GM12873 (cell line): Measurements from ENCODE around the gene CRY2.

ENCODE experiments used
- TF ChIP-seq, protein P1 (sequence below): IDR thresholded peaks from 2 replicates; pipeline ENCODE4 v1.5.1; 2012; ENCODE audit warnings: low read depth, mild to moderate bottlenecking, moderate library complexity, low read length, control low read depth; ENCODE audit not compliant: insufficient read depth; ENCODE audit errors: missing control alignments

CRY2 gene

GRCh38 chr11:45877845-45878244, 30.6 kb downstream of the CRY2 start:
- TF ChIP-seq, protein P1, sequence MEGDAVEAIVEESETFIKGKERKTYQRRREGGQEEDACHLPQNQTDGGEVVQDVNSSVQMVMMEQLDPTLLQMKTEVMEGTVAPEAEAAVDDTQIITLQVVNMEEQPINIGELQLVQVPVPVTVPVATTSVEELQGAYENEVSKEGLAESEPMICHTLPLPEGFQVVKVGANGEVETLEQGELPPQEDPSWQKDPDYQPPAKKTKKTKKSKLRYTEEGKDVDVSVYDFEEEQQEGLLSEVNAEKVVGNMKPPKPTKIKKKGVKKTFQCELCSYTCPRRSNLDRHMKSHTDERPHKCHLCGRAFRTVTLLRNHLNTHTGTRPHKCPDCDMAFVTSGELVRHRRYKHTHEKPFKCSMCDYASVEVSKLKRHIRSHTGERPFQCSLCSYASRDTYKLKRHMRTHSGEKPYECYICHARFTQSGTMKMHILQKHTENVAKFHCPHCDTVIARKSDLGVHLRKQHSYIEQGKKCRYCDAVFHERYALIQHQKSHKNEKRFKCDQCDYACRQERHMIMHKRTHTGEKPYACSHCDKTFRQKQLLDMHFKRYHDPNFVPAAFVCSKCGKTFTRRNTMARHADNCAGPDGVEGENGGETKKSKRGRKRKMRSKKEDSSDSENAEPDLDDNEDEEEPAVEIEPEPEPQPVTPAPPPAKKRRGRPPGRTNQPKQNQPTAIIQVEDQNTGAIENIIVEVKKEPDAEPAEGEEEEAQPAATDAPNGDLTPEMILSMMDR = no peak

GRCh38 chr11:45879803-45880686, 32.8 kb downstream of the CRY2 start:
- TF ChIP-seq, protein P1 = no peak

DNA sequence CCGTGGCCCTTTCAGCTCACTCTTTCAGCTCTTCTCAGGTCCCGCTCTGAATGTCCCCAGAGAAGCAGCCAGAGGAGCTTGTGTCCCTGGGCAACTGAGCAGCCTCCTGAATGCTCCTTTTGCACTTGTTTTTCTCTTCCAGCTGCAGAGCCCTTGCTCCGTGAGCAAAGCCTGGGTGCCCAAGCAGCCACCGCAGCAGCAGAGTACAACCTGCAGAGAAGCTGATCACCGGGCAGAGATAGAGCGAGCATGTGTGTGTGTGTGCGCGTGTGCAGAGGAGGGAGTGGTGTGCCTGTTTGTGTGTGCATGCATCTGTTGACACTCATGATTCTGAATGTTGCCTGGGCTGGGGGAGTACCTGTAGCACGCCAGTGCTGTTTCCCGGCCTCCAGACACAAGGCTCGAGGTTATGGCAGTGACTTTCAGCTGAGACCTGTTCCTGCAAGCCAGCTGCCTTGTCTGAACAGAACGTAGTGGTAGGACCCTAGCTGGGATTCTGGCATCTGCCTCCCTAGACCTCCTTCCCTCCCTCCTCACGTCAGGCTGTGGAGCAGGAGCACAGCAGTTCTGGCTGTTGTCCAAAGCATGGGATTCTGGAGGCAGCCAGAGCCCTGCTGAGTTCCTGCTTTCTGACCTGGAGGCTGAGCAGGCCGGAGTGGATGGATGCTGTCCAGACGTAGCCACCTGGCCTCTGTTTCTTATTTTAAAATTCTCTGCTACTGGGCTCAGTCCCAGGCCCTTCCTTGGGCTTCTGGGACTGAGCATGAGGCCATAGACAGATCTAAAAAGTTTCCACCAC, 33.7 kb downstream of the CRY2 start:
- TF ChIP-seq, protein P1 = no peak

GRCh38 chr11:45881708-45882368, 34.6 kb downstream of the CRY2 start:
- TF ChIP-seq, protein P1 = no peak

- TF ChIP-seq, protein P1 = no peak
Measured at GRCh38 chr11:45884596-45885185, 37.4 kb downstream of the CRY2 start.

DNA sequence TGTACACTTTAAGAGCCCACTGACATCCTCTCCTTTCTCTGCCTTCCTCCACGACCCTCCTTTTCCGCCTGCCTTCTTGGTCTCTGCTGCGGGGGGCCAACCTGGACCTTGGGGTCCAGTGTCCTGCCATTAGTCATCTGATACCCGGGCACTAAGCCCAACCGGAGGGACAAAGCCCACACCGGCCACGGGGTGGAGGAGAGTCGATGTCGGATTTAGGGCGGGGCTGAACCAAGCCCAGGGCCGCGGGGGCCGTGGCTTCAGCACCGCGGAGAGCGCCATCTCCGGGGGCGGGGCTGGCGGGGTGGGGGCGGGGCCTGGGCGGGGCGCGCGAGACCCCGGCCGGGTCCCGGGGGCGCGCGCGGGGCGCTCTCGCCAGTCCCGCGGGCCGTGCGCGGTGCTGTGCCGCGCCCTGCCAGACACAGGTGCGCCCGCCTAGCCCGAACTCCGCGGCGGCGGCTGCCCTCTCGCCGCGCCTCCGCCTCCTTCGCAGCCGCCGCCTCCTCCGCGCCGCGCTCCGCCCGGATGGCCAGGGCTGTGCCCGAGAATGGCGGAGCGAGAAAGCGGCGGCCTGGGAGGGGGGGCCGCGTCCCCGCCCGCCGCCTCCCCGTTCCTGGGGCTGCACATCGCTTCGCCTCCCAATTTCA, 38.1 kb downstream of the CRY2 start, which contains the start of gene MAPK8IP1:
MAPK8IP1 (plus strand) TSS at position 378 of the 647 bp plus-strand sequence; CDS start at position 548, 170 bp downstream.
- TF ChIP-seq, protein P1 = no peak
